B cell (primary cell): ENCODE results near the gene CCDC50. TPM values are rescaled to one million over a fixed set of nuclear protein-coding genes. Genes with fewer than 3 reads are reported as not detected.

Experiments used
- ATAC-seq: fragments of 200-7000 bp; cut with Tn5 transposase; one replicate; pipeline ENCODE4 v1.10.0; 2021; ENCODE audit warnings: low read depth, mild to moderate bottlenecking, moderate number of reproducible peaks, moderate library complexity
- CTCF ChIA-PET: fragments of 350-600 bp; sonication (Branson Sonifier 250); formaldehyde crosslinking; loops from one replicate; lab custom pipeline; 2021; ENCODE audit warnings: antibody characterized with exemption, inconsistent platforms; lab: Charles Lee
- POLR2A ChIA-PET: fragments of 350-600 bp; sonication (Branson Sonifier 250); formaldehyde crosslinking; loops from one replicate; lab custom pipeline; 2021; ENCODE audit warnings: antibody characterized with exemption; lab: Charles Lee
- DNase-seq: peaks from one replicate; pipeline ENCODE4 v3.0.0; 2013
- H2AFZ ChIP-seq: 2 replicates; pipeline ENCODE4 v1.6.1; 2012; ENCODE audit warnings: mild to moderate bottlenecking, low read depth, low read length; ENCODE audit not compliant: insufficient read depth, poor library complexity, severe bottlenecking
- H3K27ac ChIP-seq, 2 donors: 1 replicate in 1 of 2; 2 replicates in 1 of 2; pipeline ENCODE4 v1.5.1; 2012 to 2013; ENCODE audit warnings: low read length in 2 of 2, mild to moderate bottlenecking in 2 of 2, moderate library complexity in 1 of 2
- H3K27me3 ChIP-seq, 4 experiments: fragments of 200-600 bp in 1 of 4; sonication (generic) in 1 of 4; replicated peaks in 1 of 4; 1 replicate in 2 of 4; 2 replicates in 2 of 4; pipeline versions ENCODE4 v1.6.1 to v1.7.0; 2013 to 2016; ENCODE audit warnings: low read length in 3 of 4, mild to moderate bottlenecking in 2 of 4, mixed read lengths in 1 of 4, moderate library complexity in 1 of 4; ENCODE audit not compliant: insufficient read depth in 4 of 4, control insufficient read depth in 3 of 4; ENCODE audit errors: control extremely low read depth in 1 of 4
- H3K36me3 ChIP-seq, 2 experiments: replicated peaks in 1 of 2; 1 replicate in 1 of 2; 2 replicates in 1 of 2; pipeline versions ENCODE4 v1.6.1 to v1.7.1; 2013; ENCODE audit warnings: low read length in 1 of 2; ENCODE audit not compliant: insufficient read depth in 2 of 2, control insufficient read depth in 1 of 2; ENCODE audit errors: control extremely low read depth in 1 of 2, extremely low read depth in 1 of 2
- H3K4me1 ChIP-seq, 2 donors: fragments of 200-600 bp in 1 of 2; sonication (generic) in 1 of 2; 1 replicate in 1 of 2; 2 replicates in 1 of 2; pipeline versions ENCODE4 v1.5.1 to v1.6.1; 2013 to 2017; ENCODE audit warnings: low read length in 2 of 2; ENCODE audit not compliant: control insufficient read depth in 2 of 2, insufficient read depth in 2 of 2
- H3K4me2 ChIP-seq: replicated peaks from 2 replicates; pipeline ENCODE3; 2012; ENCODE audit warnings: mild to moderate bottlenecking, low read depth, low read length; ENCODE audit not compliant: poor library complexity, severe bottlenecking
- H3K4me3 ChIP-seq, 5 experiments: fragments of 200-600 bp in 1 of 5; sonication (generic) in 1 of 5; 1 replicate in 3 of 5; 2 replicates in 2 of 5; pipeline versions ENCODE4 v1.5.1 to v1.7.0; 2011 to 2016; ENCODE audit warnings: low read length in 4 of 5, mild to moderate bottlenecking in 4 of 5, low read depth in 2 of 5, control low read depth in 1 of 5, moderate library complexity in 1 of 5; ENCODE audit not compliant: insufficient read depth in 1 of 5; ENCODE audit errors: control extremely low read depth in 1 of 5, extremely low read depth in 1 of 5
- H3K79me2 ChIP-seq: fragments of 200-600 bp; sonication (generic); one replicate; pipeline ENCODE4 v1.6.0; 2016; ENCODE audit warnings: low read length; ENCODE audit not compliant: control insufficient read depth, insufficient read depth
- H3K9ac ChIP-seq: fragments of 200-600 bp; sonication (generic); 2 replicates; pipeline ENCODE4 v1.6.1; 2017; ENCODE audit warnings: mild to moderate bottlenecking, low read length, moderate library complexity
- H3K9me3 ChIP-seq, 3 donors: one replicate each; pipeline versions ENCODE4 v1.6.1 to v1.7.1; 2013; ENCODE audit warnings: low read length in 2 of 3; ENCODE audit not compliant: control insufficient read depth in 2 of 3, insufficient read depth in 1 of 3; ENCODE audit errors: control extremely low read depth in 1 of 3
- H4K20me1 ChIP-seq: 2 replicates; pipeline ENCODE4 v1.6.0; 2012; ENCODE audit warnings: mild to moderate bottlenecking, low read length; ENCODE audit not compliant: insufficient read depth, control insufficient read depth, poor library complexity, severe bottlenecking
- H3K27ac Mint-ChIP-seq: one replicate; pipeline ENCODE4 v1.8.0; 2021; ENCODE audit warnings: mixed read lengths
- H3K27me3 Mint-ChIP-seq: one replicate; pipeline ENCODE4 v1.8.0; 2021; ENCODE audit warnings: mixed read lengths
- H3K4me1 Mint-ChIP-seq: one replicate; pipeline ENCODE4 v1.8.0; 2021; ENCODE audit warnings: mixed read lengths
- H3K4me3 Mint-ChIP-seq: one replicate; pipeline ENCODE4 v1.8.0; 2021; ENCODE audit warnings: mixed read lengths
- H3K9me3 Mint-ChIP-seq: one replicate; pipeline ENCODE4 v1.8.0; 2022; ENCODE audit warnings: mixed read lengths; ENCODE audit not compliant: insufficient read depth
- CTCF ChIP-seq: fragments of 200-600 bp; IDR thresholded peaks from one replicate; pipeline ENCODE4 v1.8.0; 2022; ENCODE audit warnings: antibody characterized with exemption, mild to moderate bottlenecking
- EZH2 ChIP-seq: IDR thresholded peaks from 2 replicates; pipeline ENCODE4 v1.6.1; 2012; ENCODE audit warnings: borderline replicate concordance, low read depth, mild to moderate bottlenecking, moderate library complexity, low read length; ENCODE audit not compliant: insufficient read depth, poor library complexity, severe bottlenecking
- WGBS: methylation state at CpG from one replicate; pipeline ENCODE4 v1.1.5; 2013; ENCODE audit warnings: missing lambda C conversion rate; ENCODE audit not compliant: insufficient coverage; 5-methylcytosine and 5-hydroxymethylcytosine counted together
- intact Hi-C: fragments of 100-400 bp; cut with micrococcal nuclease; formaldehyde crosslinking; loops from one replicate; pipeline ENCODE4 v1.10.0; 2022
- polyA plus RNA-seq: library from polyadenylated mRNA; depleted of rRNA; stranded (reverse); fragments of >200 nt; gene quantifications from 2 replicates; pipeline ENCODE4 v1.2.3, GENCODE V29; 2012
- total RNA-seq, 2 donors: library from RNA; stranded (reverse); fragments of 120-200 nt in 1 of 2; gene quantifications; 1 replicate in 1 of 2; 2 replicates in 1 of 2; pipeline versions ENCODE4 v1.2.3 to v1.2.4, GENCODE V29; 2013 to 2022

Gene CCDC50
- total and polyA plus RNA-seq, 2 donors (not counting 1 experiment from before 2014, with no cell fraction given), result 48.7 to 121 TPM

- ChIA-PET POLR2A (no interaction called here), CTCF (interaction anchor here (0.5 to 2.0 kb wide), 4 partner anchors 10 to 113 kb away, joined by 3 to 10 read pairs (median 5); no protein-coding TSS in a partner anchor)
- peak overlapping the region; percentile 26 for H3K4me2 ChIP-seq
- Mint-ChIP-seq H3K9me3 (no peaks in the 10 kb centered on the region), H3K4me3 (peak overlapping the region; percentile 8), H3K27ac (peak overlapping the region; percentile 78), H3K4me1 (peaks cover 58% of the 10 kb centered on the region), H3K27me3 (no peaks in the 10 kb centered on the region)
- peaks cover 38 to 40% of the 10 kb centered on the region in 2 donors for H3K4me1 ChIP-seq
- 90% methylated on average over 2 of the region's 5 CpGs for WGBS
- ATAC-seq (no peak), DNase-seq (no peak)
- H2AFZ ChIP-seq, result no peak overlapping the region
- no peak overlapping the region for H3K9ac ChIP-seq
- TF ChIP-seq CTCF (no peak), EZH2 (no peak)
- H4K20me1 ChIP-seq, result no peaks in the 10 kb centered on the region
- no peaks in the 10 kb centered on the region for H3K27me3 ChIP-seq
- intact Hi-C loops, result loop anchor here (2.0 kb wide), 1 partner anchor 14 kb away; no protein-coding TSS in a partner anchor
- no peaks in the 10 kb centered on the region for H3K9me3 ChIP-seq
- peaks cover 8 to 53% of the 10 kb centered on the region in 2 experiments for H3K36me3 ChIP-seq
- peaks cover 73% of the 10 kb centered on the region for H3K79me2 ChIP-seq
- no peak overlapping the region for H3K4me3 ChIP-seq
- peak overlapping the region in 1 of 2 donors; percentile 70 for H3K27ac ChIP-seq
These were observed 27.6 kb downstream of the CCDC50 start for GRCh38 chr3:191356631-191357439.

GRCh38 chr3:191357909-191358308 lies 28.7 kb downstream of the CCDC50 start:
- H3K4me2 ChIP-seq, result no peak overlapping the region
- H3K27ac Mint-ChIP-seq, result no peak overlapping the region
- peaks cover 10 to 63% of the 10 kb centered on the region in 2 experiments for H3K36me3 ChIP-seq
- TF ChIP-seq CTCF, result no peak
- TF ChIP-seq EZH2, result no peak
- H3K9ac ChIP-seq, result no peak overlapping the region
- no peaks in the 10 kb centered on the region for H3K9me3 ChIP-seq
- no peak overlapping the region for H3K27ac ChIP-seq
- DNase-seq (no peak), ATAC-seq (no peak)
- 97% methylated on average over 5 of the region's 6 CpGs for WGBS
- intact Hi-C loops, result loop anchor here (2.0 kb wide), 1 partner anchor 15 kb away; no protein-coding TSS in a partner anchor
- no peaks in the 10 kb centered on the region for H3K27me3 ChIP-seq
- CTCF ChIA-PET, result interaction anchor here (1.0 to 1.7 kb wide), 4 partner anchors 12 to 117 kb away, joined by 3 to 4 read pairs (median 4); no protein-coding TSS in a partner anchor
- POLR2A ChIA-PET, result interaction anchor here (0.6 kb wide), 1 partner anchor 64 kb away, joined by 3 read pairs; no protein-coding TSS in a partner anchor
- no peak overlapping the region for H3K4me3 Mint-ChIP-seq
- H3K4me1 Mint-ChIP-seq, result peaks cover 58% of the 10 kb centered on the region
- H3K27me3 Mint-ChIP-seq, result no peaks in the 10 kb centered on the region
- no peak overlapping the region for H2AFZ ChIP-seq
- H4K20me1 ChIP-seq, result no peaks in the 10 kb centered on the region
- no peaks in the 10 kb centered on the region for H3K9me3 Mint-ChIP-seq
- H3K4me3 ChIP-seq, result no peak overlapping the region
- peaks cover 36 to 39% of the 10 kb centered on the region in 2 donors for H3K4me1 ChIP-seq
- H3K79me2 ChIP-seq, result peaks cover 63% of the 10 kb centered on the region
